SJCRH30 (cell line): Measurements from ENCODE around the gene THSD7B. TPM values are rescaled to one million over a fixed set of nuclear protein-coding genes. Genes with fewer than 3 reads are reported as not detected.
A peak's percentile ranks its signal among the peaks of the same experiment; 100 is the strongest.
"Not testable (repeated sequence)": the region's sequence is repeated elsewhere in the genome, so short reads cannot be mapped to it uniquely, and the experiment has no call there.

Experiments
- DNase-seq, 2 experiments: peaks; one replicate each; pipeline ENCODE4 v3.0.0-alpha.2; 2015 to 2020
- H3K27ac ChIP-seq: fragments of 250-450 bp; sonication (Bioruptor Pico); 2 replicates; pipeline ENCODE4 v1.5.1; 2020; ENCODE audit warnings: mild to moderate bottlenecking, moderate library complexity
- H3K27me3 ChIP-seq: fragments of 250-450 bp; sonication (Bioruptor Pico); 2 replicates; pipeline ENCODE4 v1.5.1; 2020; ENCODE audit warnings: mild to moderate bottlenecking, moderate library complexity
- H3K36me3 ChIP-seq: fragments of 250-450 bp; sonication (Bioruptor Pico); 2 replicates; pipeline ENCODE4 v1.5.1; 2020; ENCODE audit warnings: mild to moderate bottlenecking, moderate library complexity
- H3K4me1 ChIP-seq: fragments of 250-450 bp; sonication (Bioruptor Pico); 2 replicates; pipeline ENCODE4 v1.5.1; 2020; ENCODE audit warnings: mild to moderate bottlenecking, moderate library complexity
- H3K4me3 ChIP-seq: fragments of 250-450 bp; sonication (Bioruptor Pico); 2 replicates; pipeline ENCODE4 v1.5.1; 2020; ENCODE audit warnings: mild to moderate bottlenecking, moderate library complexity
- H3K9me3 ChIP-seq: fragments of 250-450 bp; sonication (Bioruptor Pico); replicated peaks from 2 replicates; pipeline ENCODE4 v1.5.1; 2020; ENCODE audit warnings: mild to moderate bottlenecking, moderate library complexity
- total RNA-seq: library from RNA; depleted of rRNA; stranded (reverse); fragments of >200 nt; shearing (Covaris generic); gene quantifications from 2 replicates; pipeline ENCODE4 v1.2.3, GENCODE V29; 2014

Gene THSD7B
- total RNA-seq, 1 experiment from 2014 or later, result 0.18 TPM

GRCh38 chr2:137670111-137670510 is 904.8 kb downstream of the THSD7B start:
- no peak for DNase-seq
- H3K9me3 ChIP-seq, result no peaks in the 10 kb centered on the region
- H3K27ac ChIP-seq, result no peak overlapping the region
- H3K36me3 ChIP-seq, result no peaks in the 10 kb centered on the region
- H3K4me1 ChIP-seq, result no peaks in the 10 kb centered on the region
- no peak overlapping the region for H3K4me3 ChIP-seq
- peaks cover 3% of the 10 kb centered on the region for H3K27me3 ChIP-seq

GRCh38 chr2:137672989-137673552 is 907.7 kb downstream of the THSD7B start:
- Histone ChIP-seq H3K27ac (no peak overlapping the region), H3K9me3 (no peaks in the 10 kb centered on the region), H3K27me3 (peaks cover 3% of the 10 kb centered on the region), H3K4me3 (no peak overlapping the region), H3K36me3 (no peaks in the 10 kb centered on the region), H3K4me1 (no peaks in the 10 kb centered on the region)
- no peak for DNase-seq

GRCh38 chr2:137674991-137675390 is 909.6 kb downstream of the THSD7B start:
- no peak for DNase-seq
- H3K27ac ChIP-seq, result no peak overlapping the region
- H3K4me3 ChIP-seq, result no peak overlapping the region

GRCh38 chr2:137675584-137676327 is 910.4 kb downstream of the THSD7B start:
- H3K9me3 ChIP-seq, result no peaks in the 10 kb centered on the region
- H3K27ac ChIP-seq, result no peak overlapping the region
- no peak overlapping the region for H3K4me3 ChIP-seq
- no peaks in the 10 kb centered on the region for H3K36me3 ChIP-seq
- no peak for DNase-seq
- H3K27me3 ChIP-seq, result peaks cover 3% of the 10 kb centered on the region
- no peaks in the 10 kb centered on the region for H3K4me1 ChIP-seq

More at GRCh38 chr2:137674991-137675390, 909.6 kb downstream of the THSD7B start:
- no peaks in the 10 kb centered on the region for H3K36me3 ChIP-seq
- H3K4me1 ChIP-seq, result no peaks in the 10 kb centered on the region
- H3K9me3 ChIP-seq, result no peaks in the 10 kb centered on the region
- peaks cover 3% of the 10 kb centered on the region for H3K27me3 ChIP-seq

- Histone ChIP-seq H3K27me3 (peaks cover 3% of the 10 kb centered on the region), H3K9me3 (no peaks in the 10 kb centered on the region), H3K4me1 (no peaks in the 10 kb centered on the region), H3K27ac (no peak overlapping the region), H3K36me3 (no peaks in the 10 kb centered on the region), H3K4me3 (no peak overlapping the region)
- DNase-seq, result no peak
Measured at GRCh38 chr2:137676346-137676745, 911.0 kb downstream of the THSD7B start.

- Histone ChIP-seq H3K4me3 (no peak overlapping the region), H3K36me3 (no peaks in the 10 kb centered on the region), H3K27me3 (no peaks in the 10 kb centered on the region; the same call in 1 of the 2 replicates), H3K9me3 (no peaks in the 10 kb centered on the region), H3K27ac (no peak overlapping the region), H3K4me1 (no peaks in the 10 kb centered on the region)
- DNase-seq, result no peak
Measured at GRCh38 chr2:137677466-137677865, 912.1 kb downstream of the THSD7B start.

- no peak overlapping the region for H3K27ac ChIP-seq
- H3K9me3 ChIP-seq, result no peaks in the 10 kb centered on the region
- H3K4me1 ChIP-seq, result no peaks in the 10 kb centered on the region
- DNase-seq, result no peak
- no peak overlapping the region for H3K4me3 ChIP-seq
- H3K36me3 ChIP-seq, result no peaks in the 10 kb centered on the region
- no peaks in the 10 kb centered on the region for H3K27me3 ChIP-seq
Measured at GRCh38 chr2:137689549-137689948, 924.2 kb downstream of the THSD7B start.

GRCh38 chr2:137693534-137693933 is 928.2 kb downstream of the THSD7B start:
- Histone ChIP-seq H3K36me3 (no peaks in the 10 kb centered on the region), H3K4me3 (no peak overlapping the region), H3K27ac (no peak overlapping the region), H3K9me3 (no peaks in the 10 kb centered on the region), H3K4me1 (no peaks in the 10 kb centered on the region), H3K27me3 (no peaks in the 10 kb centered on the region)
- no peak for DNase-seq

GRCh38 chr2:137696916-137697315 is 931.6 kb downstream of the THSD7B start:
- Histone ChIP-seq H3K9me3 (no peaks in the 10 kb centered on the region), H3K4me1 (no peaks in the 10 kb centered on the region), H3K27ac (no peak overlapping the region), H3K4me3 (no peak overlapping the region), H3K36me3 (0 out of 2 replicates have a peak, but pooled peaks cover 3% of the 10 kb centered on the region), H3K27me3 (no peaks in the 10 kb centered on the region)
- DNase-seq, result no peak

GRCh38 chr2:137700250-137700649 is 934.9 kb downstream of the THSD7B start:
- not testable (repeated sequence) for H3K4me3 ChIP-seq, H3K36me3 ChIP-seq, H3K4me1 ChIP-seq, H3K9me3 ChIP-seq, H3K27me3 ChIP-seq, DNase-seq, H3K27ac ChIP-seq

- H3K27me3 ChIP-seq, result no peaks in the 10 kb centered on the region
- H3K4me3 ChIP-seq, result no peak overlapping the region
- DNase-seq, result no peak
- H3K9me3 ChIP-seq, result no peaks in the 10 kb centered on the region
- H3K36me3 ChIP-seq, result 0 out of 2 replicates have a peak, but pooled peaks cover 3% of the 10 kb centered on the region
- H3K27ac ChIP-seq, result no peak overlapping the region
- no peaks in the 10 kb centered on the region for H3K4me1 ChIP-seq
Measured at GRCh38 chr2:137700681-137701080, 935.3 kb downstream of the THSD7B start.

- H3K4me3 ChIP-seq, result no peak overlapping the region
Measured at GRCh38 chr2:137705296-137705695, 940.0 kb downstream of the THSD7B start.

GRCh38 chr2:137706786-137707613 is 941.7 kb downstream of the THSD7B start:
- Histone ChIP-seq H3K4me3 (no peak overlapping the region), H3K9me3 (no peaks in the 10 kb centered on the region), H3K4me1 (no peaks in the 10 kb centered on the region), H3K27me3 (no peaks in the 10 kb centered on the region), H3K36me3 (no peaks in the 10 kb centered on the region), H3K27ac (no peak overlapping the region)
- peak; percentile 24 to 36 for DNase-seq

More at GRCh38 chr2:137705296-137705695, 940.0 kb downstream of the THSD7B start:
- no peak for DNase-seq
- H3K4me1 ChIP-seq, result no peaks in the 10 kb centered on the region
- no peaks in the 10 kb centered on the region for H3K27me3 ChIP-seq
- H3K36me3 ChIP-seq, result no peaks in the 10 kb centered on the region
- H3K27ac ChIP-seq, result no peak overlapping the region
- no peaks in the 10 kb centered on the region for H3K9me3 ChIP-seq

- Histone ChIP-seq H3K27me3 (no peaks in the 10 kb centered on the region), H3K27ac (no peak overlapping the region), H3K9me3 (no peaks in the 10 kb centered on the region), H3K4me3 (no peak overlapping the region), H3K36me3 (no peaks in the 10 kb centered on the region), H3K4me1 (no peaks in the 10 kb centered on the region)
- no peak for DNase-seq
Measured at GRCh38 chr2:137708311-137708710, 943.0 kb downstream of the THSD7B start.

GRCh38 chr2:137715731-137716191 is 950.4 kb downstream of the THSD7B start:
- Histone ChIP-seq H3K4me1 (no peaks in the 10 kb centered on the region), H3K27me3 (no peaks in the 10 kb centered on the region), H3K4me3 (no peak overlapping the region), H3K36me3 (no peaks in the 10 kb centered on the region), H3K9me3 (0 out of 2 replicates have a peak, but pooled peaks cover 2% of the 10 kb centered on the region), H3K27ac (no peak overlapping the region)
- DNase-seq, result no peak
